GM20431 (cell line): ENCODE data around the gene KRTAP2-4.
"Not testable (repeated sequence)": the region's sequence is repeated elsewhere in the genome, so short reads cannot be mapped to it uniquely, and the experiment has no call there.

Source experiments
- in situ Hi-C: fragments of 300-500 bp; cut with MseI, MboI; formaldehyde crosslinking; loops from one replicate; pipeline ENCODE4 v1.15.0; 2020; ENCODE audit warnings: low sequenced_read_pairs; ENCODE audit not compliant: unreplicated experiment

KRTAP2-4 gene

GRCh38 chr17:41042953-41043352 is 22.7 kb downstream of the KRTAP2-4 start:
- in situ Hi-C loops = no loop called here

- in situ Hi-C loops = not testable (repeated sequence)
Observed at GRCh38 chr17:41040783-41041571, 24.7 kb downstream of the KRTAP2-4 start, which contains the start of gene KRTAP1-1. Gene KRTAP1-1 (minus strand): TSS chr17:41041450. CDS start chr17:41041397, 53 bp downstream.

GRCh38 chr17:41037853-41038350 is 27.8 kb downstream of the KRTAP2-4 start:
- in situ Hi-C loops = no loop called here

GRCh38 chr17:41034346-41034935 is 31.2 kb downstream of the KRTAP2-4 start, which contains the start of gene KRTAP1-3:
Gene KRTAP1-3 (minus strand): TSS chr17:41034874. CDS start chr17:41034821, 53 bp downstream.
- in situ Hi-C loops = not testable (repeated sequence)

GRCh38 chr17:41029633-41030245 is 35.9 kb downstream of the KRTAP2-4 start, which contains the start of gene KRTAP1-4:
Gene KRTAP1-4 (minus strand): TSS chr17:41030195. CDS start chr17:41030078, 117 bp downstream.
- in situ Hi-C loops = no loop called here

GRCh38 chr17:41026715-41027471 is 38.8 kb downstream of the KRTAP2-4 start, which contains the start of gene KRTAP1-5:
Gene KRTAP1-5 (minus strand): TSS chr17:41027208. CDS start chr17:41027155, 53 bp downstream.
- in situ Hi-C loops = no loop called here

- in situ Hi-C loops = no loop called here
Observed at GRCh38 chr17:41024697-41025096, 41.0 kb downstream of the KRTAP2-4 start.

- in situ Hi-C loops = no loop called here
Observed at GRCh38 chr17:41020336-41020735, 45.3 kb downstream of the KRTAP2-4 start.

GRCh38 chr17:41019415-41019814 is 46.3 kb downstream of the KRTAP2-4 start:
- in situ Hi-C loops = no loop called here

GRCh38 chr17:41018541-41018940 is 47.1 kb downstream of the KRTAP2-4 start:
- in situ Hi-C loops = no loop called here

GRCh38 chr17:41016578-41017215 is 49.0 kb downstream of the KRTAP2-4 start:
- in situ Hi-C loops = no loop called here

GRCh38 chr17:41015454-41015853 is 50.2 kb downstream of the KRTAP2-4 start:
- in situ Hi-C loops = no loop called here
